ENCODE measurements around the gene TNIK.

The TNIK gene

GRCh38 chr3:171186817-171187500 lies 273.2 kb downstream of the TNIK start:
- H3K27ac ChIP-seq (ENCODE audit: low read depth, low read length): no peak overlapping the region
- no peaks in the 10 kb centered on the region for H3K4me1 ChIP-seq (ENCODE audit: control insufficient read depth, low read length)
- H3K4me3 ChIP-seq (ENCODE audit: low read length): no peak overlapping the region
- H3K79me2 ChIP-seq (ENCODE audit: control insufficient read depth, low read length): no peaks in the 10 kb centered on the region
- TF ChIP-seq EZH2phosphoT487 (IDR thresholded peaks at IDR 0.05; ENCODE audit: borderline replicate concordance, low read length): no peak
- no peak for TF ChIP-seq CTCF (IDR thresholded peaks at IDR 0.05; ENCODE audit: low read depth, low read length, poor library complexity, severe bottlenecking)
- H3F3A ChIP-seq (ENCODE audit: control insufficient read depth, insufficient read depth): no peaks in the 10 kb centered on the region
- H3K9me2 ChIP-seq (replicated peaks; ENCODE audit: control insufficient read depth, low read length): no peaks in the 10 kb centered on the region
- H3K9me3 ChIP-seq (ENCODE audit: control insufficient read depth, insufficient read depth, low read length): no peaks in the 10 kb centered on the region
- no peaks in the 10 kb centered on the region for H4K20me1 ChIP-seq (ENCODE audit: control insufficient read depth, insufficient read depth, low read depth, low read length)
- H3K36me3 ChIP-seq (ENCODE audit: control insufficient read depth, low read length): no peaks in the 10 kb centered on the region
- peaks cover 4% of the 10 kb centered on the region; the same call in 1 of the 2 replicates for H3K27me3 ChIP-seq (ENCODE audit: control insufficient read depth, low read length)
- no peak overlapping the region for H3K4me2 ChIP-seq (ENCODE audit: low read length)

- Histone ChIP-seq H3K9me3 (ENCODE audit: control insufficient read depth, insufficient read depth, low read length) (no peaks in the 10 kb centered on the region), H3K36me3 (ENCODE audit: control insufficient read depth, low read length) (no peaks in the 10 kb centered on the region), H3K27ac (ENCODE audit: low read depth, low read length) (no peak overlapping the region), H3K27me3 (ENCODE audit: control insufficient read depth, low read length) (peaks cover 4% of the 10 kb centered on the region; the same call in 1 of the 2 replicates), H3K9me2 (replicated peaks; ENCODE audit: control insufficient read depth, low read length) (no peaks in the 10 kb centered on the region), H3F3A (ENCODE audit: control insufficient read depth, insufficient read depth) (no peaks in the 10 kb centered on the region), H3K4me2 (ENCODE audit: low read length) (no peak overlapping the region), H3K79me2 (ENCODE audit: control insufficient read depth, low read length) (no peaks in the 10 kb centered on the region), H3K4me3 (ENCODE audit: low read length) (no peak overlapping the region), H4K20me1 (ENCODE audit: control insufficient read depth, insufficient read depth, low read depth, low read length) (no peaks in the 10 kb centered on the region), H3K4me1 (ENCODE audit: control insufficient read depth, low read length) (no peaks in the 10 kb centered on the region)
- no peak for TF ChIP-seq EZH2phosphoT487 (IDR thresholded peaks at IDR 0.05; ENCODE audit: borderline replicate concordance, low read length)
- no peak for TF ChIP-seq CTCF (IDR thresholded peaks at IDR 0.05; ENCODE audit: low read depth, low read length, poor library complexity, severe bottlenecking)
Measured at GRCh38 chr3:171186383-171186782, 273.8 kb downstream of the TNIK start.

- H3K4me2 ChIP-seq (ENCODE audit: low read length): no peak overlapping the region
- H3K79me2 ChIP-seq (ENCODE audit: control insufficient read depth, low read length): no peaks in the 10 kb centered on the region
- H3K27me3 ChIP-seq (ENCODE audit: control insufficient read depth, low read length): peaks cover 4% of the 10 kb centered on the region; the same call in 1 of the 2 replicates
- no peaks in the 10 kb centered on the region for H3K9me3 ChIP-seq (ENCODE audit: control insufficient read depth, insufficient read depth, low read length)
- no peaks in the 10 kb centered on the region for H3F3A ChIP-seq (ENCODE audit: control insufficient read depth, insufficient read depth)
- no peaks in the 10 kb centered on the region for H3K9me2 ChIP-seq (replicated peaks; ENCODE audit: control insufficient read depth, low read length)
- no peak for TF ChIP-seq CTCF (IDR thresholded peaks at IDR 0.05; ENCODE audit: low read depth, low read length, poor library complexity, severe bottlenecking)
- no peak overlapping the region for H3K27ac ChIP-seq (ENCODE audit: low read depth, low read length)
- no peak overlapping the region for H3K4me3 ChIP-seq (ENCODE audit: low read length)
- no peaks in the 10 kb centered on the region for H3K4me1 ChIP-seq (ENCODE audit: control insufficient read depth, low read length)
- H4K20me1 ChIP-seq (ENCODE audit: control insufficient read depth, insufficient read depth, low read depth, low read length): no peaks in the 10 kb centered on the region
- no peaks in the 10 kb centered on the region for H3K36me3 ChIP-seq (ENCODE audit: control insufficient read depth, low read length)
Measured at GRCh38 chr3:171185959-171186358, 274.2 kb downstream of the TNIK start.

Data from DOHH2 (cell line).